Ovary (tissue), 9 donors: ENCODE data around the gene C1orf167. TPM values are rescaled to one million over a fixed set of nuclear protein-coding genes. Genes with fewer than 3 reads are reported as not detected.

Source experiments
- DNase-seq, 5 donors: peaks; one replicate each; pipeline ENCODE4 v3.0.0-alpha.2; 2019 to 2020
- H3K27ac ChIP-seq, 2 donors: fragments of 200-600 bp; one replicate each; pipeline versions ENCODE4 v1.5.1 to v1.8.0; 2019 to 2022
- H3K27me3 ChIP-seq: fragments of 200-600 bp; one replicate; pipeline ENCODE4 v1.8.0; 2022
- H3K36me3 ChIP-seq: fragments of 200-600 bp; sonication (generic); one replicate; pipeline ENCODE4 v1.5.1; 2019
- H3K4me1 ChIP-seq: one replicate; pipeline ENCODE4 v1.8.1; 2013; ENCODE audit warnings: mild to moderate bottlenecking, moderate library complexity; ENCODE audit not compliant: insufficient read depth
- H3K4me3 ChIP-seq: fragments of 200-600 bp; sonication (generic); one replicate; pipeline ENCODE4 v1.5.1; 2017
- H3K9me3 ChIP-seq, 2 donors: fragments of 200-600 bp in 1 of 2; sonication (generic) in 1 of 2; one replicate each; pipeline versions ENCODE4 v1.5.1 to v1.8.1; 2013 to 2019; ENCODE audit warnings: mild to moderate bottlenecking in 1 of 2, moderate library complexity in 1 of 2
- EP300 ChIP-seq: sonication (generic); formaldehyde crosslinking; IDR thresholded peaks from one replicate; pipeline ENCODE4 v1.6.1; 2017; ENCODE audit warnings: antibody characterized with exemption
- POLR2A ChIP-seq: fragments of 450-650 bp; IDR thresholded peaks from one replicate; pipeline ENCODE4 v1.6.1; 2017; ENCODE audit warnings: antibody characterized with exemption, mild to moderate bottlenecking, moderate library complexity
- WGBS, 3 donors: extraction: QIAGEN DNeasy Blood & Tissue Kit in 1 of 3; methylation state at CpG; one replicate each; pipeline versions ENCODE4 v1.1.5 to v1.1.7; 2013 to 2017; 5-methylcytosine and 5-hydroxymethylcytosine counted together
- intact Hi-C, 4 donors: fragments of 100-400 bp; cut with DNase I; formaldehyde crosslinking; loops; one replicate each; pipeline versions ENCODE4 v1.11.0 to v1.15.1; 2022 to 2023
- polyA plus RNA-seq, 2 donors: library from polyadenylated mRNA; stranded (reverse); fragments of 200-250 nt in 1 of 2; fragments of 350-450 nt in 1 of 2; fragmentation: Illumina TruSeq in 1 of 2; extraction: RNeasy Lipid Tissue Mini Kit (QIAGEN cat#74804) in 1 of 2; gene quantifications; one replicate each; pipeline ENCODE4 v1.2.3, GENCODE V29; 2013 to 2014
- total RNA-seq, 7 donors: library from RNA; depleted of rRNA in 2 of 7; stranded (reverse); fragments of >200 nt in 2 of 7; fragmentation: NEBNext Ultra II Directional in 3 of 7; extraction: Animal tissue kit (Norgen Biotek cat#: 25700) in 3 of 7; gene quantifications; one replicate each; pipeline versions ENCODE4 v1.1.0 to v1.2.4, GENCODE V29; 2016 to 2023
- TF ChIP-seq, protein P1 (sequence below), 3 donors: fragments of 450-650 bp in 2 of 3; fragments of 200-600 bp in 1 of 3; IDR thresholded peaks; one replicate each; pipeline versions ENCODE4 v1.5.1 to v1.8.0; 2016 to 2022; ENCODE audit warnings: antibody characterized with exemption in 3 of 3, mild to moderate bottlenecking in 1 of 3
- donor health status: DM: no; HTN: no; CAD: no; lungs with moderate emphysema.
- donor health status: DM: no; HTN: no; CAD: no.
- donor health status: Bipolar disorder and iron deficiency.
- donor health status: DM: yes; HTN: yes; CAD: no.
- donor health status: DM: no; HTN: no; CAD: no.
- donor health status: DM: yes; HTN: yes; CAD: no.

Gene C1orf167
- total and polyA plus RNA-seq, 9 donors = 0.48 to 4.4 (median 1.4) TPM; not detected in 2

- Histone ChIP-seq H3K27me3 (no peaks in the 10 kb centered on the region), H3K4me1 (peaks cover 4% of the 10 kb centered on the region), H3K9me3 (no peaks in the 10 kb centered on the region), H3K4me3 (no peak overlapping the region), H3K36me3 (no peaks in the 10 kb centered on the region), H3K27ac (no peak overlapping the region)
- TF ChIP-seq, protein P1, sequence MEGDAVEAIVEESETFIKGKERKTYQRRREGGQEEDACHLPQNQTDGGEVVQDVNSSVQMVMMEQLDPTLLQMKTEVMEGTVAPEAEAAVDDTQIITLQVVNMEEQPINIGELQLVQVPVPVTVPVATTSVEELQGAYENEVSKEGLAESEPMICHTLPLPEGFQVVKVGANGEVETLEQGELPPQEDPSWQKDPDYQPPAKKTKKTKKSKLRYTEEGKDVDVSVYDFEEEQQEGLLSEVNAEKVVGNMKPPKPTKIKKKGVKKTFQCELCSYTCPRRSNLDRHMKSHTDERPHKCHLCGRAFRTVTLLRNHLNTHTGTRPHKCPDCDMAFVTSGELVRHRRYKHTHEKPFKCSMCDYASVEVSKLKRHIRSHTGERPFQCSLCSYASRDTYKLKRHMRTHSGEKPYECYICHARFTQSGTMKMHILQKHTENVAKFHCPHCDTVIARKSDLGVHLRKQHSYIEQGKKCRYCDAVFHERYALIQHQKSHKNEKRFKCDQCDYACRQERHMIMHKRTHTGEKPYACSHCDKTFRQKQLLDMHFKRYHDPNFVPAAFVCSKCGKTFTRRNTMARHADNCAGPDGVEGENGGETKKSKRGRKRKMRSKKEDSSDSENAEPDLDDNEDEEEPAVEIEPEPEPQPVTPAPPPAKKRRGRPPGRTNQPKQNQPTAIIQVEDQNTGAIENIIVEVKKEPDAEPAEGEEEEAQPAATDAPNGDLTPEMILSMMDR (IDR thresholded peaks at IDR 0.05) = no peak
- no peak for TF ChIP-seq POLR2A
- no peak for TF ChIP-seq EP300
- no peak for DNase-seq
- WGBS, 3 donors = 89 to 93% (median 93%) methylated on average over 4 of the region's 4 CpGs
- intact Hi-C loops = no loop called here
Observed at GRCh38 chr1:11741482-11741881, 20.5 kb upstream of the C1orf167 start.

DNA sequence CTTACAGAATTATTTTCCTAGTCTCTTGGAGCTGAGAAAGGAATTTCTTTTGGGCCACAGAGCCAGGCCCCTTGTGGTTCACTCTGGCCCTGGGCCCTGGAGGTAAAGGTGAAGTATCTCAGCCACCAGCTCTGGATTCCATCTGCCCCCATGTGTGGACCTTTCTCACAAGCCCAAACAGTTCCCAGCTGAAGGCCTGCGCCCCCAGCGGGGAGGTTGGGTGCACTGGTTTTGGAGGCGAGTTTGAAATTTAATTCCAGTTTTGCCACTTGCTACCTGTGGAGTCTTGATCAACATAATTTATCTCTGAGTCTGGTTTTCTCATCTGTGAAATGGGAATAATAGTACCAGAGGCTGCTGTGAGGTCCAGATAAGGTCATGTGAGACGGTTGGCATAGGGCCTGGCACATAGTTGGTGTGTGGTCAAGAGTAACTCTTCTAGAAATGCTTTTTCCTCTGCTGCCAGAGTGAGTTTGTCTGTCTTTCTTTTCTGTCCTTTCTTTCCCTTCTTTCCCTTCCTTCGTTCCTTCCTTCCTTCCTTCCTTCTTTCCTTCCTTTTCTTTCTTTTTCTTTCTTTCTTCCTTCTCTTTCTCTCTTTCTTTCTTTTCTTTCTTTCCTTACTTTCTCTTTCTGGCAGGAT is 20.0 kb upstream of the C1orf167 start:
- intact Hi-C loops = no loop called here
- TF ChIP-seq, protein P1 (IDR thresholded peaks at IDR 0.05) = no peak
- TF ChIP-seq POLR2A (no peak), EP300 (no peak)
- H3K4me3 ChIP-seq = no peak overlapping the region
- H3K27me3 ChIP-seq = no peaks in the 10 kb centered on the region
- DNase-seq = no peak
- H3K9me3 ChIP-seq = no peaks in the 10 kb centered on the region
- no peak overlapping the region for H3K27ac ChIP-seq
- H3K4me1 ChIP-seq = peaks cover 1% of the 10 kb centered on the region
- WGBS, 3 donors = 79 to 88% (median 86%) methylated on average over 5 of the region's 5 CpGs
- no peaks in the 10 kb centered on the region for H3K36me3 ChIP-seq

- no peak for DNase-seq
- TF ChIP-seq, protein P1 (IDR thresholded peaks at IDR 0.05) = no peak
- no peak for TF ChIP-seq EP300
- no peak for TF ChIP-seq POLR2A
- no peaks in the 10 kb centered on the region for H3K27me3 ChIP-seq
- no peak overlapping the region for H3K27ac ChIP-seq
- H3K4me3 ChIP-seq = no peak overlapping the region
- intact Hi-C loops = no loop called here
- no peaks in the 10 kb centered on the region for H3K4me1 ChIP-seq
- H3K36me3 ChIP-seq = no peaks in the 10 kb centered on the region
- WGBS, 3 donors = 75 to 78% (median 76%) methylated on average over 9 of the region's 9 CpGs
- no peaks in the 10 kb centered on the region for H3K9me3 ChIP-seq
Observed at GRCh38 chr1:11744287-11744686, 17.7 kb upstream of the C1orf167 start.

DNA sequence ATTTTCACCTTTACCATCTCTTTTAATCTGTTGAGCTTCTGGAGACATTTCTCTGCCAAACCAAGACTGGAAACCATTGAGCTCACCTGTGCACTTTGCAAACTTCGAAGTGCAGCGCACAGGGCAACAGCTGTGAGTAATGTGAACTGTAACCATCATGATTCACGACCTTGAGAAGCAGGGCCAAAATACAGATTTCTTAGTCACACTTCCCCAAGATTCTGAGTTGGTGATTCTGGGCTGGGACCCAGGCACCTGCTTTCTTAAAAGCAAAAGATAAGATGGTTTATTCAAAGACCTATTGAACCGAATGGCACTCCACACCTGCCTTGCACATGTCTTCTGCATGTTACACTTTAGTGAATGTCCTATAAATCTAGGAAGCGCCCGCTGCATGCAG is 15.9 kb upstream of the C1orf167 start:
- intact Hi-C loops = no loop called here
- no peak for TF ChIP-seq EP300
- no peak for TF ChIP-seq POLR2A
- TF ChIP-seq, protein P1 (IDR thresholded peaks at IDR 0.05) = no peak
- DNase-seq = no peak
- no peaks in the 10 kb centered on the region for H3K36me3 ChIP-seq
- WGBS, 3 donors = 63 to 70% (median 67%) methylated on average over 6 of the region's 6 CpGs
- H3K4me1 ChIP-seq = no peaks in the 10 kb centered on the region
- H3K27ac ChIP-seq = no peak overlapping the region
- no peaks in the 10 kb centered on the region for H3K27me3 ChIP-seq
- no peak overlapping the region for H3K4me3 ChIP-seq
- no peaks in the 10 kb centered on the region for H3K9me3 ChIP-seq
